Glutamatergic neuron (in vitro differentiated cells): ENCODE measurements around the gene TSPYL6. TPM values are rescaled to one million over a fixed set of nuclear protein-coding genes. Genes with fewer than 3 reads are reported as not detected.

Experiments
- DNase-seq: peaks from one replicate; pipeline ENCODE4 v3.0.0; 2022
- H3K27ac Mint-ChIP-seq: one replicate; pipeline ENCODE4 v1.8.0; 2020; ENCODE audit warnings: mild to moderate bottlenecking, mixed read lengths, inconsistent platforms; ENCODE audit not compliant: unreplicated experiment
- H3K27me3 Mint-ChIP-seq: one replicate; pipeline ENCODE4 v1.8.0; 2020; ENCODE audit warnings: mild to moderate bottlenecking, moderate library complexity, mixed read lengths, inconsistent platforms; ENCODE audit not compliant: unreplicated experiment
- H3K36me3 Mint-ChIP-seq: one replicate; pipeline ENCODE4 v1.8.0; 2020; ENCODE audit warnings: mild to moderate bottlenecking, mixed read lengths, inconsistent platforms; ENCODE audit not compliant: unreplicated experiment
- H3K4me1 Mint-ChIP-seq: one replicate; pipeline ENCODE4 v1.8.0; 2020; ENCODE audit warnings: mild to moderate bottlenecking, low read depth, mixed read lengths, inconsistent platforms; ENCODE audit not compliant: unreplicated experiment
- H3K4me3 Mint-ChIP-seq: one replicate; pipeline ENCODE4 v1.8.0; 2020; ENCODE audit warnings: mild to moderate bottlenecking, mixed read lengths, inconsistent platforms; ENCODE audit not compliant: unreplicated experiment
- H3K9me3 Mint-ChIP-seq: one replicate; pipeline ENCODE4 v1.8.0; 2020; ENCODE audit warnings: mild to moderate bottlenecking, moderate library complexity, mixed read lengths, inconsistent platforms; ENCODE audit not compliant: unreplicated experiment
- CTCF ChIP-seq: fragments of 200-600 bp; sonication (generic); IDR thresholded peaks from one replicate; pipeline ENCODE4 v1.5.0; 2021; ENCODE audit not compliant: partially characterized antibody, unreplicated experiment
- total RNA-seq: library from RNA; stranded (reverse); fragmentation: NEBNext Ultra II Directional; extraction: Animal tissue kit (Norgen Biotek cat#: 25700); gene quantifications from one replicate; pipeline ENCODE4 v1.2.1, GENCODE V29; 2021; ENCODE audit not compliant: unreplicated experiment

Gene TSPYL6
- total RNA-seq, 1 donor from 2014 or later: 0.27 TPM

- TF ChIP-seq CTCF: peak; percentile 39
- Mint-ChIP-seq H3K36me3 (no peaks in the 10 kb centered on the region), H3K4me3 (no peak overlapping the region), H3K4me1 (peaks cover 7% of the 10 kb centered on the region), H3K27me3 (no peaks in the 10 kb centered on the region), H3K27ac (no peak overlapping the region), H3K9me3 (no peaks in the 10 kb centered on the region)
- no peak for DNase-seq
Measured at GRCh38 chr2:54279385-54279784, 23.4 kb upstream of the TSPYL6 start.

- no peak for TF ChIP-seq CTCF
- Mint-ChIP-seq H3K9me3 (no peaks in the 10 kb centered on the region), H3K27me3 (no peaks in the 10 kb centered on the region), H3K36me3 (peaks cover 6% of the 10 kb centered on the region), H3K27ac (no peak overlapping the region), H3K4me1 (no peaks in the 10 kb centered on the region), H3K4me3 (no peak overlapping the region)
- no peak for DNase-seq
Measured at GRCh38 chr2:54275541-54275940, 19.5 kb upstream of the TSPYL6 start.

GRCh38 chr2:54274781-54275242 lies 18.8 kb upstream of the TSPYL6 start:
- DNase-seq: no peak
- Mint-ChIP-seq H3K4me1 (no peaks in the 10 kb centered on the region), H3K27me3 (no peaks in the 10 kb centered on the region), H3K4me3 (no peak overlapping the region), H3K9me3 (no peaks in the 10 kb centered on the region), H3K27ac (no peak overlapping the region), H3K36me3 (peaks cover 6% of the 10 kb centered on the region)
- TF ChIP-seq CTCF: no peak

- no peak for TF ChIP-seq CTCF
- Mint-ChIP-seq H3K4me3 (no peak overlapping the region), H3K9me3 (no peaks in the 10 kb centered on the region), H3K27ac (no peak overlapping the region), H3K36me3 (peaks cover 6% of the 10 kb centered on the region), H3K27me3 (no peaks in the 10 kb centered on the region), H3K4me1 (no peaks in the 10 kb centered on the region)
- DNase-seq: no peak
Measured at GRCh38 chr2:54271843-54272627, 16.0 kb upstream of the TSPYL6 start.

- H3K4me3 Mint-ChIP-seq: no peak overlapping the region
Measured at GRCh38 chr2:54271189-54271588, 15.2 kb upstream of the TSPYL6 start.

More at GRCh38 chr2:54271189-54271588, 15.2 kb upstream of the TSPYL6 start:
- H3K4me1 Mint-ChIP-seq: no peaks in the 10 kb centered on the region
- TF ChIP-seq CTCF: no peak
- peaks cover 6% of the 10 kb centered on the region for H3K36me3 Mint-ChIP-seq
- DNase-seq: no peak
- no peaks in the 10 kb centered on the region for H3K27me3 Mint-ChIP-seq
- no peak overlapping the region for H3K27ac Mint-ChIP-seq
- H3K9me3 Mint-ChIP-seq: no peaks in the 10 kb centered on the region
